GM12878 (cell line): Measurements from ENCODE around the gene INPP4B. TPM values are rescaled to one million over a fixed set of nuclear protein-coding genes. Genes with fewer than 3 reads are reported as not detected.

ENCODE experiments used
- ATAC-seq: fragments of 200-7000 bp; cut with Tn5 transposase; 3 replicates; pipeline ENCODE4 v1.9.1; 2020; ENCODE audit warnings: mild to moderate bottlenecking, moderate library complexity
- BruUV-seq: library from RNA; stranded (reverse); fragments of 400-500 nt; replicated peaks from 2 replicates; lab custom pipeline; 2021; lab: Mats Ljungman, UMichigan
- CTCF ChIA-PET: fragments of 300-600 bp; sonication (Branson Sonifier 250); formaldehyde crosslinking; extraction: SDS; loops from one replicate; lab custom pipeline; 2021; ENCODE audit warnings: inconsistent platforms; lab: Yijun Ruan, JAX
- POLR2A ChIA-PET: fragments of 350-600 bp; formaldehyde crosslinking; extraction: SDS; loops from one replicate; lab custom pipeline; 2021; ENCODE audit warnings: inconsistent platforms; lab: Charles Lee
- RAD21 ChIA-PET: fragments of 300-600 bp; sonication (Branson Sonifier 250); formaldehyde crosslinking; loops from one replicate; lab custom pipeline; 2023; ENCODE audit warnings: antibody characterized with exemption; ENCODE audit not compliant: unreplicated experiment; lab: Charles Lee
- SMC1A ChIA-PET: fragments of 300-600 bp; sonication (Branson Sonifier 250); formaldehyde crosslinking; loops from one replicate; lab custom pipeline; 2023; ENCODE audit not compliant: unreplicated experiment, uncharacterized antibody; lab: Charles Lee
- DNase-seq: peaks from one replicate; pipeline ENCODE4 v3.0.0-alpha.2; 2011; ENCODE audit warnings: low read depth, low spot score
- FAIRE-seq: peaks from 3 replicates; lab custom pipeline; 2011; peaks lifted over from hg19 to GRCh38; lab: Jason Lieb, UNC
- H2AFZ ChIP-seq: 2 replicates; pipeline ENCODE4 v1.6.0; 2011; ENCODE audit warnings: low read depth, low read length, control low read depth; ENCODE audit not compliant: control insufficient read depth
- H3K27ac ChIP-seq: 2 replicates; pipeline ENCODE4 v1.5.1; 2011; ENCODE audit warnings: control low read depth; ENCODE audit not compliant: control insufficient read depth, insufficient read depth
- H3K27me3 ChIP-seq, 2 experiments: replicated peaks in 1 of 2; 2 replicates each; pipeline versions ENCODE4 v1.6.0 to v1.6.1; 2011; ENCODE audit warnings: low read length in 1 of 2; ENCODE audit not compliant: control insufficient read depth in 2 of 2, insufficient read depth in 2 of 2
- H3K36me3 ChIP-seq, 2 experiments: 2 replicates each; pipeline ENCODE4 v1.5.1; 2011; ENCODE audit warnings: low read length in 1 of 2; ENCODE audit not compliant: control insufficient read depth in 2 of 2, insufficient read depth in 2 of 2
- H3K4me1 ChIP-seq: 2 replicates; pipeline ENCODE4 v1.6.1; 2011; ENCODE audit warnings: mild to moderate bottlenecking, low read length, moderate library complexity, mixed read lengths; ENCODE audit not compliant: control insufficient read depth, insufficient read depth
- H3K4me2 ChIP-seq: 2 replicates; pipeline ENCODE4 v1.6.0; 2011; ENCODE audit warnings: control low read depth; ENCODE audit not compliant: control insufficient read depth, insufficient read depth
- H3K4me3 ChIP-seq: fragments of 200-600 bp; sonication (generic); 2 replicates; pipeline ENCODE4 v1.5.1; 2016
- H3K79me2 ChIP-seq: 2 replicates; pipeline ENCODE4 v1.6.0; 2011; ENCODE audit warnings: low read length; ENCODE audit not compliant: control insufficient read depth, insufficient read depth
- H3K9ac ChIP-seq: 2 replicates; pipeline ENCODE4 v1.8.0; 2011; ENCODE audit warnings: low read length, control low read depth, mixed read lengths; ENCODE audit not compliant: control insufficient read depth, insufficient read depth
- H3K9me3 ChIP-seq: replicated peaks from 3 replicates; pipeline ENCODE4 v1.5.1; 2011; ENCODE audit warnings: mild to moderate bottlenecking, low read length; ENCODE audit not compliant: control insufficient read depth, insufficient read depth
- H4K20me1 ChIP-seq: 2 replicates; pipeline ENCODE4 v1.6.0; 2011; ENCODE audit not compliant: control insufficient read depth, insufficient read depth
- CBFB ChIP-seq: IDR thresholded peaks from 2 replicates; pipeline ENCODE4 v1.6.1; 2016; ENCODE audit warnings: antibody characterized with exemption, low read depth
- CBX3 ChIP-seq: fragments of 200-600 bp; sonication (generic); IDR thresholded peaks from 2 replicates; pipeline ENCODE4 v1.6.1; 2016; ENCODE audit warnings: low read depth, borderline replicate concordance
- CHD1 ChIP-seq: IDR thresholded peaks from 2 replicates; pipeline ENCODE4 v1.6.1; 2012; ENCODE audit warnings: low read depth, low read length, improper control_type of control experiment
- CREM ChIP-seq: IDR thresholded peaks from 2 replicates; pipeline ENCODE4 v1.6.1; 2014; ENCODE audit warnings: antibody characterized with exemption, low read depth
- ELK1 ChIP-seq: IDR thresholded peaks from 2 replicates; pipeline ENCODE4 v1.6.1; 2012; ENCODE audit warnings: low read depth, low read length, improper control_type of control experiment
- ESRRA ChIP-seq: IDR thresholded peaks from 2 replicates; pipeline ENCODE4 v1.6.1; 2012; ENCODE audit warnings: mild to moderate bottlenecking, low read length, improper control_type of control experiment
- GABPA ChIP-seq: IDR thresholded peaks from 2 replicates; pipeline ENCODE4 v1.6.1; 2014; ENCODE audit warnings: antibody characterized with exemption, low read depth, mild to moderate bottlenecking, inconsistent platforms
- HDGF ChIP-seq: fragments of 450-650 bp; IDR thresholded peaks from 2 replicates; pipeline ENCODE4 v1.6.1; 2016; ENCODE audit warnings: antibody characterized with exemption
- LARP7 ChIP-seq: fragments of 450-650 bp; IDR thresholded peaks from 2 replicates; pipeline ENCODE4 v1.6.1; 2017; ENCODE audit warnings: mild to moderate bottlenecking
- MTA3 ChIP-seq: IDR thresholded peaks from 2 replicates; pipeline ENCODE4 v1.6.1; 2012; ENCODE audit warnings: low read length, inconsistent platforms, borderline replicate concordance
- SIX5 ChIP-seq: IDR thresholded peaks from 2 replicates; pipeline ENCODE4 v1.6.1; 2011; ENCODE audit warnings: mild to moderate bottlenecking, low read depth, low read length, moderate library complexity; ENCODE audit not compliant: severe bottlenecking
- TCF12 ChIP-seq: IDR thresholded peaks from 2 replicates; pipeline ENCODE4 v1.6.1; 2011; ENCODE audit warnings: low read depth, mild to moderate bottlenecking, low read length
- ZBED1 ChIP-seq: IDR thresholded peaks from 2 replicates; pipeline ENCODE4 v1.6.1; 2016; ENCODE audit warnings: borderline replicate concordance
- ZNF207 ChIP-seq: fragments of 450-650 bp; IDR thresholded peaks from 2 replicates; pipeline ENCODE4 v1.6.1; 2014; ENCODE audit warnings: antibody characterized with exemption, mild to moderate bottlenecking, borderline replicate concordance
- ZNF217 ChIP-seq: fragments of 450-650 bp; IDR thresholded peaks from 2 replicates; pipeline ENCODE4 v1.6.1; 2017; ENCODE audit warnings: antibody characterized with exemption, mild to moderate bottlenecking
- ZNF384 ChIP-seq: IDR thresholded peaks from 2 replicates; pipeline ENCODE4 v1.6.1; 2012; ENCODE audit warnings: low read depth, mild to moderate bottlenecking, low read length, improper control_type of control experiment, borderline replicate concordance
- WGBS: methylation state at CpG from one replicate; pipeline ENCODE4 v1.1.6; 2016; ENCODE audit warnings: low lambda C conversion rate; ENCODE audit not compliant: insufficient replicate concordance, insufficient coverage; ENCODE audit errors: missing lambda C conversion rate; 5-methylcytosine and 5-hydroxymethylcytosine counted together
- in situ Hi-C: fragments of 300-500 bp; cut with MboI; formaldehyde crosslinking; loops from 9 replicates; pipeline ENCODE4 v1.14.3; 2018; ENCODE audit warnings: mixed read lengths
- intact Hi-C: fragments of 100-400 bp; cut with micrococcal nuclease; formaldehyde crosslinking; loops from one replicate; pipeline ENCODE4 v1.14.2; 2022; ENCODE audit not compliant: unreplicated experiment
- polyA plus RNA-seq, 11 experiments: library from polyadenylated mRNA; depleted of rRNA in 4 of 11; unstranded in 6 of 11; stranded (reverse) in 5 of 11; fragments of >200 nt; fragmentation: Nextera tagmentation in 4 of 11; fragmentation: Illumina TruSeq in 1 of 11; extraction: Ambion mirVana in 4 of 11; extraction: Trizol in 1 of 11; gene quantifications; 1 replicate in 1 of 11; 2 replicates in 10 of 11; pipeline versions ENCODE4 v1.2.1 to v1.2.3, GENCODE V29; 2011 to 2016; ENCODE audit warnings: inconsistent platforms in 2 of 11, missing spikeins in 2 of 11, low read depth in 1 of 11
- total RNA-seq, 4 experiments: library from RNA; depleted of rRNA in 3 of 4; stranded (reverse); fragments of >200 nt in 3 of 4; fragmentation: Illumina TruSeq in 1 of 4; extraction: Trizol in 1 of 4; gene quantifications; 2 replicates each; pipeline versions ENCODE4 v1.2.1 to v1.2.3, GENCODE V29; 2013 to 2021

The INPP4B gene
- total and polyA plus RNA-seq, 10 of the 15 experiments (the other 5 are each of a cell fraction or from before 2014, with no cell fraction given) = 0.53 to 11.2 (median 0.95) TPM

GRCh38 chr4:142516686-142517526, 329.2 kb downstream of the INPP4B start:
- no peak for TF ChIP-seq CBX3
- no peak for TF ChIP-seq ZNF384
- TF ChIP-seq TCF12 = no peak
- no peak for TF ChIP-seq HDGF
- no peaks in the 10 kb centered on the region for H3K9me3 ChIP-seq
- ATAC-seq (peak; percentile 36), DNase-seq (no peak), FAIRE-seq (no peak)
- in situ Hi-C loops = no loop called here
- H2AFZ ChIP-seq = no peak overlapping the region
- no peak overlapping the region for H3K27ac ChIP-seq
- H4K20me1 ChIP-seq = no peaks in the 10 kb centered on the region
- no TSS peak for BruUV-seq
- intact Hi-C loops = no loop called here
- H3K27me3 ChIP-seq = no peaks in the 10 kb centered on the region
- CTCF ChIA-PET = interaction anchor here (0.6 to 1.0 kb wide), 4 partner anchors 15 to 53 kb away, joined by 3 read pairs; no protein-coding TSS in a partner anchor
- no peak overlapping the region for H3K4me2 ChIP-seq
- RAD21 ChIA-PET = interaction anchor here (0.7 to 1.9 kb wide), 6 partner anchors 13 to 194 kb away, joined by 3 to 4 read pairs (median 3); no protein-coding TSS in a partner anchor
- H3K36me3 ChIP-seq = no peaks in the 10 kb centered on the region
- H3K79me2 ChIP-seq = no peaks in the 10 kb centered on the region
- no peak overlapping the region for H3K4me3 ChIP-seq
- POLR2A ChIA-PET = interaction anchor here (0.6 kb wide), 1 partner anchor 109 kb away, joined by 3 read pairs; no protein-coding TSS in a partner anchor
- H3K9ac ChIP-seq = no peak overlapping the region
- 18% methylated on average over 4 of the region's 4 CpGs for WGBS
- no peaks in the 10 kb centered on the region for H3K4me1 ChIP-seq
- SMC1A ChIA-PET = interaction anchor here (1.0 to 2.1 kb wide), 8 partner anchors 14 to 165 kb away, joined by 3 to 8 read pairs (median 4); no protein-coding TSS in a partner anchor

- BruUV-seq = no TSS peak
- H3K27me3 ChIP-seq = no peaks in the 10 kb centered on the region
- no peaks in the 10 kb centered on the region for H4K20me1 ChIP-seq
- H3K27ac ChIP-seq = no peak overlapping the region
- no peaks in the 10 kb centered on the region for H3K79me2 ChIP-seq
- POLR2A ChIA-PET = no interaction called here
- H3K36me3 ChIP-seq = no peaks in the 10 kb centered on the region
- WGBS = 71% methylated on average over 1 of the region's 1 CpG
- H3K4me1 ChIP-seq = no peaks in the 10 kb centered on the region
- ATAC-seq (no peak), FAIRE-seq (no peak), DNase-seq (no peak)
- in situ Hi-C loops = no loop called here
- SMC1A ChIA-PET = interaction anchor here (0.7 to 2.5 kb wide), 16 partner anchors 9 to 218 kb away, joined by 3 to 10 read pairs (median 4); no protein-coding TSS in a partner anchor
- RAD21 ChIA-PET = interaction anchor here (0.7 to 1.5 kb wide), 2 partner anchors 10 to 39 kb away, joined by 3 read pairs; no protein-coding TSS in a partner anchor
- H3K4me3 ChIP-seq = no peak overlapping the region
- no peak overlapping the region for H2AFZ ChIP-seq
- intact Hi-C loops = no loop called here
- H3K9ac ChIP-seq = no peak overlapping the region
- no peaks in the 10 kb centered on the region for H3K9me3 ChIP-seq
- CTCF ChIA-PET = interaction anchor here (0.9 to 1.7 kb wide), 4 partner anchors 10 to 39 kb away, joined by 3 to 7 read pairs (median 3); no protein-coding TSS in a partner anchor
- no peak overlapping the region for H3K4me2 ChIP-seq
- TF ChIP-seq MTA3 = no peak
- TF ChIP-seq GABPA = no peak
- no peak for TF ChIP-seq CBFB
- TF ChIP-seq SIX5 = no peak
- TF ChIP-seq ESRRA = no peak
- no peak for TF ChIP-seq ELK1
- no peak for TF ChIP-seq ZBED1
- no peak for TF ChIP-seq ZNF207
- TF ChIP-seq CHD1 = no peak
- TF ChIP-seq CREM = no peak
- no peak for TF ChIP-seq LARP7
- TF ChIP-seq ZNF217 = no peak
Measured at GRCh38 chr4:142512161-142512560, 333.9 kb downstream of the INPP4B start.
